Activated CD4-positive, alpha-beta T cell treated with anti-CD3 and anti-CD28 coated beads for 24 hours (primary cell): ENCODE results near the gene AIF1.
A peak's percentile ranks its signal among the peaks of the same experiment; 100 is the strongest.

Source experiments
- DNase-seq, 2 donors: peaks; one replicate each; pipeline ENCODE4 v3.0.0-alpha.2; 2020; ENCODE audit warnings: low read depth in 2 of 2

The AIF1 gene

DNA sequence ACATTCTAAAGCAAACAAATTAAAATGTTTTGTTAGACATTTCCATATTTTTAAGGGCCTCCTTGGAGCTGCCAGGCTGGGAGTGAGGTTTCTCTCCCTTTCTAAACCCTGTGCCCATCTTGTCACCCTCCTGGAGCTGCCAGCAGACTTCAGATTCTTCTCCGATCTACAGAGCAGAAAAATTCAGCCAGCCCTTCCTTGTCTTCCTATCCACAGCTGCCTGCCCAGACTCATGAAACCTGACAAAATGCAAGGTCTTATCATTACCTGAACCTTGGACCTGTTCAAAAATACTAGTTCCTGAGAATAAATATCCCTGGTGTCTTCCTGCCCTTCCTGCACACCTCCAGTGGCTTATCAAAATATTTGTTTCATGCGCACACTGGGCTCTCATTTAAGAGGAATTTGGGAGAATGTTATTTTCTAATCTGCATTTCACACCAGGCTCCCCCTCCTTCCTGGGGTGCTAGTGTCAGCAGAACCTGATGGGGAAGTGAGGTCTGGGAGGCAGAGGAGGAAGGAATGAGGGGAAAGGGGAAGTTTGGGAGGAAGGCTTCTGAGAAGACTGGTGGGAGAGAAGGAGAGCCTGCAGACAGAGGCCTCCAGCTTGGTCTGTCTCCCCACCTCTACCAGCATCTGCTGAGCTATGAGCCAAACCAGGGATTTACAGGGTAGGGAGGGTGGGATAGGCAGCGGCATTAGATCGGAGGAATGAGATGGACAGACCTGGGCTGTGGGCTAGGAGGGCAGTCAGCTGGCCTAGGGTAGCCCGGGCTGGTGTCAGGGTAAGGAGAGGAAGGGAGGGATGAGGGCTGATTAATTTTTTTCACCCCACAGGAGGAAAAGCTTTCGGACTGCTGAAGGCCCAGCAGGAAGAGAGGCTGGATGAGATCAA is at the start of gene AIF1:
Gene AIF1 (plus strand): TSS at position 551 of the 895 bp plus-strand sequence. CDS start 96 bp downstream, at position 647.
- DNase-seq, result no peak

DNA sequence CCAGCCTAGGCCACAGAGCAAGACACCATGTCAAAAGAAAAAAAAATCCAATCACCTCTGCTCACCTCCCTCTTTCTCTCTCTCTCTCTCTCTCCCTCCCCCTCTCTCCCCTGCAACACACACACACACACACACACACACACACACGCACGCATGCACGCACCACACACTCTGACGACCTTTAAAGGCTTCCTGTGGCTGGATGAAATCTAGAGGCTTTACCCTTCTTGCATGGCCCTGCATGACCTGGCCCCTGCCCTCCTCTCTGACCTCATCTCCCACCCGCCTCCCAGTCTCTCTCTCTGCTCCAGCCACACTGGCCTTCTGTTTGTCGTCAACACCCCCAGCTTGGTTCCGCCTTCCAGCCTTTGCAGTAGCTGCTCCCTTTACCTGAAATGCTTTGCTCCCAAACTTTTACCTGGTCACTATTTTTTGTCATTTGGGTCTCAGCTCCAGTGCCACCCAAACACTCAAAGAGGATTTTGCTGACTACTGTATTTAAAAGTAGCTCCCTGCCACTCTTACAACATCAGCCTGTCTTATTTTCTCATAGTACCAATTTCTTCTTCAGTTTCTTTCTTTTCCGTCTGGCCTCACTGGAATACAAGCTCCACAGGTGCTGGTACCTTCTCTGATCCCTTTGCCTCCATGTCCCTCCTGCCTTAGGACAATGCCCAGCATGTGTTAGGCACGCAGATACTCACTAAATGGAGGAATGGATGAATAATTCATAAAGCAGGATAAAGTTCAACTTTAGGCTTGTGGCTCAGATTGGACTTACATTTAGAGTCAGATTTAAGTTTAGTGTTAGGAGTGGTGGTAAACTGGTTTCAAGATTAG is 47.3 kb upstream of the AIF1 start:
- DNase-seq, result no peak

DNA sequence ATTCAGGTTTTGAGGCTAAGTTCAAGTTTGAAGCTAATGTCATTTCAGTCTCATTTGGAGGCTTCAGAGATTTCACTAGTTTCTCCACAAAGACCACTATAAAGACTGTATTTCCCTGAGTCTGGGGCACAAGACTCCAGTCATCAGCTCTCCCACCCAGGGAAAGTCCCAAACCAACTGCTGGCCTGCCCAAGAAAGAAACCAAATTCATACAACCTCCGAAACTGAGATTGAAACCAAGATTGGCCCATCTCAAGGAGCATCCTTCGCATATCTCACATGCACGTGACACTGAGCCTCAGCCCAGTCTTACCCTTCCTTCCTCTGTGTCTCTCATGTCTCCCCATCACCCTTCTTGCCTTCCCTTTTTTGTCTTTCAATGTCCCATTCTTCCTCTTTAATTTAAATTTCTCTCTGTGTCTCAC is 46.5 kb upstream of the AIF1 start:
- peak in 1 of 2 donors; percentile 61 for DNase-seq

DNA sequence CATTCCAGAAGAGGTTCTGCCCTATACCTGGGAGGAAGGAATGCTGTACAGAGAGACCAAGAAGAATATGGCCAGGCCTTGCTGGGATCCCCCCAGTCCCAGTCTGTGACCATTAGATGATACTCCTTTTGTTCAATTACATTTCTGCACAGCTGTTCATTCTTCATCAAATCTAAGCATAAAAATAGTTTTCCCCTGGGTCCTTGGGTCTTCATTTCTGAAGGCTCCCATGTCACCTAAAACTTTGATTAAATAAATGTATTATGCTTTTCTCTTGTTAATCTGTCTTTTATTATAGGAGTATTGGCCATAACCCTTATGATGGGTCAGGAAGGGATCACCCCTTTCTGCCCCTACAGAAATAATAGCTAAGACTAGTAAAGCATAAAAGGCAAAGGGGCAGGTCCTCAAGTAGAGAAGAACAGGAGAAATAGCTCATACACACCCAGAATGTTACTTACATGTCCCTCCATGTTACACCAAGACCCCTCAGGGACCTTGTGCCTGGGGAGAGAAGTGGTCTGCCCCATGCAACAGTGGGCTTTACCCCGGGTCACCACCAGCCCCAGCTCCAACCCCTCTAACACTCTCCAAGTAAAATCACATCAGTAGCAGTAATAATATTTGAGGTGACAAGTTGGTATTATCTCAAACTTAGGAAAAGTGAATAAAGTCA is 45.0 kb upstream of the AIF1 start:
- no peak for DNase-seq

DNA sequence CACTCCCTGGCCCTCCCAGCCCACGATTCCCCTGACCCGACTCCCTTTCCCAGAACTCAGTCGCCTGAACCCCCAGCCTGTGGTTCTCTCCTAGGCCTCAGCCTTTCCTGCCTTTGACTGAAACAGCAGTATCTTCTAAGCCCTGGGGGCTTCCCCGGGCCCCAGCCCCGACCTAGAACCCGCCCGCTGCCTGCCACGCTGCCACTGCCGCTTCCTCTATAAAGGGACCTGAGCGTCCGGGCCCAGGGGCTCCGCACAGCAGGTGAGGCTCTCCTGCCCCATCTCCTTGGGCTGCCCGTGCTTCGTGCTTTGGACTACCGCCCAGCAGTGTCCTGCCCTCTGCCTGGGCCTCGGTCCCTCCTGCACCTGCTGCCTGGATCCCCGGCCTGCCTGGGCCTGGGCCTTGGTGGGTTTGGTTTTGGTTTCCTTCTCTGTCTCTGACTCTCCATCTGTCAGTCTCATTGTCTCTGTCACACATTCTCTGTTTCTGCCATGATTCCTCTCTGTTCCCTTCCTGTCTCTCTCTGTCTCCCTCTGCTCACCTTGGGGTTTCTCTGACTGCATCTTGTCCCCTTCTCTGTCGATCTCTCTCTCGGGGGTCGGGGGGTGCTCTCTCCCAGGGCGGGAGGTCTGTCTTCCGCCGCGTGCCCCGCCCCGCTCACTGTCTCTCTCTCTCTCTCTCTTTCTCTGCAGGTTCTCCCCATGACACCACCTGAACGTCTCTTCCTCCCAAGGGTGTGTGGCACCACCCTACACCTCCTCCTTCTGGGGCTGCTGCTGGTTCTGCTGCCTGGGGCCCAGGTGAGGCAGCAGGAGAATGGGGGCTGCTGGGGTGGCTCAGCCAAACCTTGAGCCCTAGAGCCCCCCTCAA is 42.8 kb upstream of the AIF1 start, which contains the start of gene LTA:
Gene LTA (plus strand): TSS at position 249 of the 871 bp plus-strand sequence. CDS start 454 bp downstream, at position 703.
- peak; percentile 62 to 73 for DNase-seq

DNA sequence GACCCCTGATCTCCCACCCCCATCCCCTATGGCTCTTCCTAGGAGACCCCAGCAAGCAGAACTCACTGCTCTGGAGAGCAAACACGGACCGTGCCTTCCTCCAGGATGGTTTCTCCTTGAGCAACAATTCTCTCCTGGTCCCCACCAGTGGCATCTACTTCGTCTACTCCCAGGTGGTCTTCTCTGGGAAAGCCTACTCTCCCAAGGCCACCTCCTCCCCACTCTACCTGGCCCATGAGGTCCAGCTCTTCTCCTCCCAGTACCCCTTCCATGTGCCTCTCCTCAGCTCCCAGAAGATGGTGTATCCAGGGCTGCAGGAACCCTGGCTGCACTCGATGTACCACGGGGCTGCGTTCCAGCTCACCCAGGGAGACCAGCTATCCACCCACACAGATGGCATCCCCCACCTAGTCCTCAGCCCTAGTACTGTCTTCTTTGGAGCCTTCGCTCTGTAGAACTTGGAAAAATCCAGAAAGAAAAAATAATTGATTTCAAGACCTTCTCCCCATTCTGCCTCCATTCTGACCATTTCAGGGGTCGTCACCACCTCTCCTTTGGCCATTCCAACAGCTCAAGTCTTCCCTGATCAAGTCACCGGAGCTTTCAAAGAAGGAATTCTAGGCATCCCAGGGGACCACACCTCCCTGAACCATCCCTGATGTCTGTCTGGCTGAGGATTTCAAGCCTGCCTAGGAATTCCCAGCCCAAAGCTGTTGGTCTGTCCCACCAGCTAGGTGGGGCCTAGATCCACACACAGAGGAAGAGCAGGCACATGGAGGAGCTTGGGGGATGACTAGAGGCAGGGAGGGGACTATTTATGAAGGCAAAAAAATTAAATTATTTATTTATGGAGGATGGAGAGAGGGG is 41.6 kb upstream of the AIF1 start:
- DNase-seq, result no peak

DNA sequence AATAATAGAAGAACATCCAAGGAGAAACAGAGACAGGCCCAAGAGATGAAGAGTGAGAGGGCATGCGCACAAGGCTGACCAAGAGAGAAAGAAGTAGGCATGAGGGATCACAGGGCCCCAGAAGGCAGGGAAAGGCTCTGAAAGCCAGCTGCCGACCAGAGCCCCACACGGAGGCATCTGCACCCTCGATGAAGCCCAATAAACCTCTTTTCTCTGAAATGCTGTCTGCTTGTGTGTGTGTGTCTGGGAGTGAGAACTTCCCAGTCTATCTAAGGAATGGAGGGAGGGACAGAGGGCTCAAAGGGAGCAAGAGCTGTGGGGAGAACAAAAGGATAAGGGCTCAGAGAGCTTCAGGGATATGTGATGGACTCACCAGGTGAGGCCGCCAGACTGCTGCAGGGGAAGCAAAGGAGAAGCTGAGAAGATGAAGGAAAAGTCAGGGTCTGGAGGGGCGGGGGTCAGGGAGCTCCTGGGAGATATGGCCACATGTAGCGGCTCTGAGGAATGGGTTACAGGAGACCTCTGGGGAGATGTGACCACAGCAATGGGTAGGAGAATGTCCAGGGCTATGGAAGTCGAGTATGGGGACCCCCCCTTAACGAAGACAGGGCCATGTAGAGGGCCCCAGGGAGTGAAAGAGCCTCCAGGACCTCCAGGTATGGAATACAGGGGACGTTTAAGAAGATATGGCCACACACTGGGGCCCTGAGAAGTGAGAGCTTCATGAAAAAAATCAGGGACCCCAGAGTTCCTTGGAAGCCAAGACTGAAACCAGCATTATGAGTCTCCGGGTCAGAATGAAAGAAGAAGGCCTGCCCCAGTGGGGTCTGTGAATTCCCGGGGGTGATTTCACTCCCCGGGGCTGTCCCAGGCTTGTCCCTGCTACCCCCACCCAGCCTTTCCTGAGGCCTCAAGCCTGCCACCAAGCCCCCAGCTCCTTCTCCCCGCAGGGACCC is 40.6 kb upstream of the AIF1 start:
- peak in 1 of 2 donors; percentile 27 for DNase-seq

DNA sequence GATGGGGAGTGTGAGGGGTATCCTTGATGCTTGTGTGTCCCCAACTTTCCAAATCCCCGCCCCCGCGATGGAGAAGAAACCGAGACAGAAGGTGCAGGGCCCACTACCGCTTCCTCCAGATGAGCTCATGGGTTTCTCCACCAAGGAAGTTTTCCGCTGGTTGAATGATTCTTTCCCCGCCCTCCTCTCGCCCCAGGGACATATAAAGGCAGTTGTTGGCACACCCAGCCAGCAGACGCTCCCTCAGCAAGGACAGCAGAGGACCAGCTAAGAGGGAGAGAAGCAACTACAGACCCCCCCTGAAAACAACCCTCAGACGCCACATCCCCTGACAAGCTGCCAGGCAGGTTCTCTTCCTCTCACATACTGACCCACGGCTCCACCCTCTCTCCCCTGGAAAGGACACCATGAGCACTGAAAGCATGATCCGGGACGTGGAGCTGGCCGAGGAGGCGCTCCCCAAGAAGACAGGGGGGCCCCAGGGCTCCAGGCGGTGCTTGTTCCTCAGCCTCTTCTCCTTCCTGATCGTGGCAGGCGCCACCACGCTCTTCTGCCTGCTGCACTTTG is 39.6 kb upstream of the AIF1 start, which contains the start of gene TNF:
Gene TNF (plus strand): TSS at position 231 of the 567 bp plus-strand sequence. CDS start 177 bp downstream, at position 408.
- peak; percentile 76 to 84 for DNase-seq

DNA sequence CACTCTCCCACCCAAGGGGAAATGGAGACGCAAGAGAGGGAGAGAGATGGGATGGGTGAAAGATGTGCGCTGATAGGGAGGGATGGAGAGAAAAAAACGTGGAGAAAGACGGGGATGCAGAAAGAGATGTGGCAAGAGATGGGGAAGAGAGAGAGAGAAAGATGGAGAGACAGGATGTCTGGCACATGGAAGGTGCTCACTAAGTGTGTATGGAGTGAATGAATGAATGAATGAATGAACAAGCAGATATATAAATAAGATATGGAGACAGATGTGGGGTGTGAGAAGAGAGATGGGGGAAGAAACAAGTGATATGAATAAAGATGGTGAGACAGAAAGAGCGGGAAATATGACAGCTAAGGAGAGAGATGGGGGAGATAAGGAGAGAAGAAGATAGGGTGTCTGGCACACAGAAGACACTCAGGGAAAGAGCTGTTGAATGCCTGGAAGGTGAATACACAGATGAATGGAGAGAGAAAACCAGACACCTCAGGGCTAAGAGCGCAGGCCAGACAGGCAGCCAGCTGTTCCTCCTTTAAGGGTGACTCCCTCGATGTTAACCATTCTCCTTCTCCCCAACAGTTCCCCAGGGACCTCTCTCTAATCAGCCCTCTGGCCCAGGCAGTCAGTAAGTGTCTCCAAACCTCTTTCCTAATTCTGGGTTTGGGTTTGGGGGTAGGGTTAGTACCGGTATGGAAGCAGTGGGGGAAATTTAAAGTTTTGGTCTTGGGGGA is 38.9 kb upstream of the AIF1 start:
- no peak for DNase-seq

DNA sequence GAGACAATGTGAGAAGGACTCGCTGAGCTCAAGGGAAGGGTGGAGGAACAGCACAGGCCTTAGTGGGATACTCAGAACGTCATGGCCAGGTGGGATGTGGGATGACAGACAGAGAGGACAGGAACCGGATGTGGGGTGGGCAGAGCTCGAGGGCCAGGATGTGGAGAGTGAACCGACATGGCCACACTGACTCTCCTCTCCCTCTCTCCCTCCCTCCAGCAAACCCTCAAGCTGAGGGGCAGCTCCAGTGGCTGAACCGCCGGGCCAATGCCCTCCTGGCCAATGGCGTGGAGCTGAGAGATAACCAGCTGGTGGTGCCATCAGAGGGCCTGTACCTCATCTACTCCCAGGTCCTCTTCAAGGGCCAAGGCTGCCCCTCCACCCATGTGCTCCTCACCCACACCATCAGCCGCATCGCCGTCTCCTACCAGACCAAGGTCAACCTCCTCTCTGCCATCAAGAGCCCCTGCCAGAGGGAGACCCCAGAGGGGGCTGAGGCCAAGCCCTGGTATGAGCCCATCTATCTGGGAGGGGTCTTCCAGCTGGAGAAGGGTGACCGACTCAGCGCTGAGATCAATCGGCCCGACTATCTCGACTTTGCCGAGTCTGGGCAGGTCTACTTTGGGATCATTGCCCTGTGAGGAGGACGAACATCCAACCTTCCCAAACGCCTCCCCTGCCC is 38.0 kb upstream of the AIF1 start:
- DNase-seq, result no peak

DNA sequence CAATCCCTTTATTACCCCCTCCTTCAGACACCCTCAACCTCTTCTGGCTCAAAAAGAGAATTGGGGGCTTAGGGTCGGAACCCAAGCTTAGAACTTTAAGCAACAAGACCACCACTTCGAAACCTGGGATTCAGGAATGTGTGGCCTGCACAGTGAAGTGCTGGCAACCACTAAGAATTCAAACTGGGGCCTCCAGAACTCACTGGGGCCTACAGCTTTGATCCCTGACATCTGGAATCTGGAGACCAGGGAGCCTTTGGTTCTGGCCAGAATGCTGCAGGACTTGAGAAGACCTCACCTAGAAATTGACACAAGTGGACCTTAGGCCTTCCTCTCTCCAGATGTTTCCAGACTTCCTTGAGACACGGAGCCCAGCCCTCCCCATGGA is 37.5 kb upstream of the AIF1 start:
- DNase-seq, result no peak

DNA sequence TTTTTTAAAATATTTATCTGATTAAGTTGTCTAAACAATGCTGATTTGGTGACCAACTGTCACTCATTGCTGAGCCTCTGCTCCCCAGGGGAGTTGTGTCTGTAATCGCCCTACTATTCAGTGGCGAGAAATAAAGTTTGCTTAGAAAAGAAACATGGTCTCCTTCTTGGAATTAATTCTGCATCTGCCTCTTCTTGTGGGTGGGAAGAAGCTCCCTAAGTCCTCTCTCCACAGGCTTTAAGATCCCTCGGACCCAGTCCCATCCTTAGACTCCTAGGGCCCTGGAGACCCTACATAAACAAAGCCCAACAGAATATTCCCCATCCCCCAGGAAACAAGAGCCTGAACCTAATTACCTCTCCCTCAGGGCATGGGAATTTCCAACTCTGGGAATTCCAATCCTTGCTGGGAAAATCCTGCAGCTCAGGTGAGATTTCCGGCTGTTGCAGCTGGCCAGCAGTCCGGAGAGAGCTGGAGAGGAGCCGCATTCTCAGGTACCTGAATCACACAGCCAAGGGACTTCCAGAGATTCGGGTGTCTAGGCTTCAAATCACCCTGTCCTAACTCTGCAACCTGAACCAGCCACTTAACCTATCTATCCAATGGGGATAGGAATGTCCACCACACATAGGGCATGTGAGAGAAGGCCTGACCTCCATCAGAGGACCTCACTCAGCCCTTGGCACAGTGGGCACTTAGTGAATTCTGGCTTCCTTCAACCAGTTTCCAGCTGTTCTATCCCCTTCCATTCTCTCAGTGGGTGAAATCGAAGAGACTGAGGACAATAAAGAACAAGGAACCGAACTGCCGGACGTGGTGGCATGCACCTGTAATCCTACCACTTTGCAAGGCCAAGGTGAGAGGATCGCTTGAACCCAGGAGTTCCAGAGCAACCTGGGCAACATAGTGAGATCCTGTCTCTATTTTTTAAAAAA is 36.6 kb upstream of the AIF1 start:
- no peak for DNase-seq

DNA sequence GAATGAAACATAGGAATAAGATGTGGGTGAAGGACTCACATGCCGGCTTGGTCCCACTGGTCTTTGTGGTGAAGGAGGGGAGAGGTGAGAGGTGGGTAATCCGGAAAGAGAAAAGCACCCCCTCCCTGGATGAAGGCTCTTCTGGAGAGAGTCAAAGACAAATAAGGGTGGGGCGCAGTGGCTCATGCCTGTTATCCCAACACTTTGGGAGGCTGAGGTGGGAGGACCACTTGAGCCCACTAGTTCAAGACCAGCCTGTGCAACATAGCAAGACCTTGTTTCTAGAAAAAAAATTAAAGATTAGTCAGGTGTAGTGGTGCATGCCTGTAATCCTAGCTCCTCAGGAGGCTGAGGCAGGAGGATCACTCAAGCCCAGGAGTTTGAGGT is 35.9 kb upstream of the AIF1 start:
- no peak for DNase-seq

DNA sequence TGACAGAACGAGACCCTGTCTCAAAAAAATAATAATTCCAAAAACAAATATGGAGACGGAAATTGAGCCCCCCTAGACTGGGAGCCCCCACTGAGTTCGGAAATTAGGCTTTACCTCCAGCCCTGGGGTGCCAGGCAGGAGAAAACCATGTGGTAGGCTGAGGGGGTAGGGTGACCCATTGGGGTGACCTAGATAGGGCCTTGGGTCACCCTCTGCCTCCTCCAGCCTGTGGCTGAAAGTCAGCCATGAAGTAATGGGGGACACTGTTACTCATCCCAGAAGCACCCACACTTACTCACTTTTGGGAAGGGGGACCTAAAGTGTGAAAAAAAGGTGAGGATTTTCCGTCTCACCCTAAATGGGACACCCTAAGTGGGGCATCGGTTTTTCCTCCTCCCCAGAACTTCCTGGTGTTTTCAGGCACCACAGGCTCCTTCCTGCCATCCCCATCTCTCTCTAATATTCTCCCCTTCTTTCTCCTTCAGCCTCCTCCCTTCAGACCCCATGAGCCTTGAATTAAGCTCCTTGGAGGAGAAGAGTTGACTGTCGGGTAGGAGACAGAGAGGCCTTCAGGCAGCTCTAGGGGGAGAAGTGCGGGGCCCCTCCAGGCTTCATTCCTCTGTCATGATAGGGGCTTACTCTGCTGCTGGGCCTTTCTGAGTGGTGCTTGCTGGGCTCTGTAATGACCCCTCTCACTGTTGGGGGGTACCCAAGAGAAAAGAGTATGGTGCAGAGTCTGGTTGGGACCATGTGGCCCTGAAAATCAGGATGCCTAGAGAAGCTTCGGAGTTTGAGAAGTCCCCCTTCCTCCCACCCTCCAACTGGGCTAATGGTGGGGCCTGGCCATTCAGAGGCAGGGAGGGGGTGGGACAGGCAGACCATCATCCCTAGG is 35.2 kb upstream of the AIF1 start:
- DNase-seq, result no peak

DNA sequence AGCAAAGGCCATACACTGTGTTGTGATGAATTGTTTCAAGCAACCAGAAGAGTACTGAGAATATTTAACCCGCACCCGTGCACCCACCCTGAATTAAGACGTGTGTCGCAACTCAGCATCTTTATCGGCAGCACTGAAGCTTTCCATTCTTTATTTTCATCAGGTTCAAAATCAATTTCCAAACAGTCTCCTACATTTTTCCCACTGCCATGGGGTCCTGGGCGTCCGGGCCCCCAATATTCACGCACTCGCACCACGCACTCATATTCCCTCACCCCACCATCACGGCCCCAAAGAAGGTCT is 34.6 kb upstream of the AIF1 start:
- no peak for DNase-seq
